Muscle of leg (tissue), 11 donors: ENCODE data around the gene CHMP1B. TPM values are rescaled to one million over a fixed set of nuclear protein-coding genes. Genes with fewer than 3 reads are reported as not detected.

Source experiments
- DNase-seq: peaks from one replicate; pipeline ENCODE4 v3.0.0; 2013
- H3K27ac ChIP-seq: one replicate; pipeline ENCODE4 v1.5.1; 2013; ENCODE audit warnings: mild to moderate bottlenecking, low read length, control low read depth
- H3K27me3 ChIP-seq: one replicate; pipeline ENCODE4 v1.6.1; 2013; ENCODE audit warnings: low read length; ENCODE audit not compliant: control insufficient read depth, insufficient read depth
- H3K36me3 ChIP-seq: one replicate; pipeline ENCODE4 v1.6.1; 2013; ENCODE audit warnings: low read length; ENCODE audit not compliant: control insufficient read depth, insufficient read depth
- H3K4me1 ChIP-seq: one replicate; pipeline ENCODE4 v1.6.1; 2013; ENCODE audit warnings: low read length; ENCODE audit not compliant: control insufficient read depth, insufficient read depth
- H3K4me3 ChIP-seq: one replicate; pipeline ENCODE4 v1.5.1; 2013; ENCODE audit warnings: low read length, control low read depth
- H3K9me3 ChIP-seq: replicated peaks from 2 replicates; pipeline ENCODE4 v1.6.1; 2013; ENCODE audit warnings: low read depth, low read length; ENCODE audit not compliant: control insufficient read depth
- WGBS: methylation state at CpG from one replicate; pipeline ENCODE4 v1.1.5; 2013; ENCODE audit warnings: missing lambda C conversion rate; ENCODE audit not compliant: insufficient coverage; 5-methylcytosine and 5-hydroxymethylcytosine counted together
- polyA plus RNA-seq, 8 donors: library from polyadenylated mRNA; unstranded; fragments of 120-200 nt; gene quantifications; one replicate each; pipeline versions ENCODE4 v1.2.1 to v1.2.3, GENCODE V29; 2013; ENCODE audit warnings: inconsistent platforms in 1 of 8, low replicate concordance in 1 of 8; ENCODE audit not compliant: insufficient read length in 8 of 8, insufficient read depth in 1 of 8
- total RNA-seq: library from RNA; stranded (reverse); fragments of 120-200 nt; gene quantifications from one replicate; pipeline ENCODE4 v1.2.4, GENCODE V29; 2013

CHMP1B gene
- total and polyA plus RNA-seq, 9 donors = 19.3 to 28.2 (median 22.1) TPM

GRCh38 chr18:11811009-11811408 is 40.2 kb upstream of the CHMP1B start:
- no peak overlapping the region for H3K4me3 ChIP-seq
- H3K4me1 ChIP-seq = no peaks in the 10 kb centered on the region
- H3K36me3 ChIP-seq = no peaks in the 10 kb centered on the region
- WGBS = 83% methylated on average over 11 of the region's 11 CpGs
- DNase-seq = no peak
- H3K27me3 ChIP-seq = no peaks in the 10 kb centered on the region
- H3K27ac ChIP-seq = no peak overlapping the region
- no peaks in the 10 kb centered on the region for H3K9me3 ChIP-seq

- WGBS = 89% methylated on average over 3 of the region's 6 CpGs
- H3K36me3 ChIP-seq = no peaks in the 10 kb centered on the region
- no peaks in the 10 kb centered on the region for H3K27me3 ChIP-seq
- no peak overlapping the region for H3K27ac ChIP-seq
- DNase-seq = no peak
- H3K4me1 ChIP-seq = no peaks in the 10 kb centered on the region
- no peak overlapping the region for H3K4me3 ChIP-seq
- no peaks in the 10 kb centered on the region for H3K9me3 ChIP-seq
Measured at GRCh38 chr18:11817229-11817628, 34.0 kb upstream of the CHMP1B start.

- Histone ChIP-seq H3K36me3 (no peaks in the 10 kb centered on the region), H3K4me1 (no peaks in the 10 kb centered on the region), H3K4me3 (no peak overlapping the region), H3K27ac (no peak overlapping the region), H3K9me3 (no peaks in the 10 kb centered on the region), H3K27me3 (no peaks in the 10 kb centered on the region)
- DNase-seq = no peak
- WGBS = 78% methylated on average over 6 of the region's 17 CpGs
Measured at GRCh38 chr18:11818486-11819203, 32.6 kb upstream of the CHMP1B start.

DNA sequence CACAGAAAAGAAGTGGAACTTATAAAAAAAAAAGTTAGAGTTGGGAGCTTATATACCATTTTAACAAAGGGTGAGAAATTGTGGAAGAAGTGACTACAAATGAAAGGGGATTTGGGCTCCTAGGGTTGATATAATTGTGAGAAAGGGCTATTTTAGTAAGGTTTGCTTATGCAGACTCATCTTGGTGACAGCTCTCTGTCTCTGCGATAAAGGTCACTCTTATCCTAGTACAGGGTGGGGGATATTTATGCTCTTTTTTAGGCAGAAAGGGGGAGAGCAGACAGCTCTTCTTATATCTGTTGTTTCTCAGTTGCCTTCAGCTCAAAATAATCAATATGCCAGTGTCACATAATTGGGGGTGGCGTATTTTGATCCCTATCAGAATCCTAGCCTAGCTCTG is 31.3 kb upstream of the CHMP1B start:
- Histone ChIP-seq H3K4me3 (no peak overlapping the region), H3K36me3 (no peaks in the 10 kb centered on the region), H3K9me3 (no peaks in the 10 kb centered on the region), H3K27me3 (no peaks in the 10 kb centered on the region), H3K27ac (no peak overlapping the region), H3K4me1 (no peaks in the 10 kb centered on the region)
- no CpG with 5 or more reads among the region's 2 CpGs for WGBS
- DNase-seq = no peak

DNA sequence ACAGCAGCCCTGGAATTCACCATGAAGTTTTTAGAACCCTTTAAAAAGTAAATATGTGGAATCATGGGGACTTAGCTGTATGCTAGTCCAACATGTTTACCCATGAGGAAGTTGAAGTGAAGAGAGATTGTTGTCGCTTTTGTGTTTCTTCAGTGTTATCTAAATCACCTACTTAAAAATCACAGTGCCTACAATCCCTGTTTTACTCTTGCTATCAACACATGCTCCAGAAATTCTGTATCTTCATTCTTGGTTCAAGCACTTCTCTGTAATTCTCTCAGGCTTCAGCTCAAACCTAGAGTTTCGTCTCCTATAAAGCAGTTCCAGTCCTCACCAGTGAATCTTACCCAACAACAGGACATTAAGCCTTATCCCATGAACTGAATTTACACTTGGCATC is 30.5 kb upstream of the CHMP1B start:
- DNase-seq = no peak
- H3K27ac ChIP-seq = no peak overlapping the region
- WGBS = no CpG with 5 or more reads among the region's 2 CpGs
- H3K9me3 ChIP-seq = no peaks in the 10 kb centered on the region
- H3K27me3 ChIP-seq = no peaks in the 10 kb centered on the region
- no peaks in the 10 kb centered on the region for H3K4me1 ChIP-seq
- no peaks in the 10 kb centered on the region for H3K36me3 ChIP-seq
- no peak overlapping the region for H3K4me3 ChIP-seq

DNA sequence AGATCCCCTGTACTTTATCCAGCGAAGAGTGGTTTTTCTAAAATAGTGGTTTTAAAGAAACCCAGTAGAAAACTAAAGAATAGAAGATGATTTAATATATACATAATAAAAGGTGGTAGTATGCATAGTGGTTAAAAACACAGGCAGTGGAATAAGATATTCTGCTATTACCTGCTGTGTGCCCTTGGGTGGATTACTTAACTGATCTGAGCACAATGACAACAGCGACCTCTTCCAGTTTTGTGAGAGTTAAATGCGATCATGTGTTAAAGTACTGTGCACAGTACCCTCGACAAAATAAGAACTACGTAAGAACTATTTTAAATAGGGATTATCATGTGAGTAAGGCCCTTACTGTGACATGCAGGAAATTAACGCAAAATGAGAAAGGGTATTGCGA is 30.0 kb upstream of the CHMP1B start:
- Histone ChIP-seq H3K36me3 (no peaks in the 10 kb centered on the region), H3K4me3 (no peak overlapping the region), H3K27me3 (no peaks in the 10 kb centered on the region), H3K27ac (no peak overlapping the region), H3K4me1 (no peaks in the 10 kb centered on the region), H3K9me3 (no peaks in the 10 kb centered on the region)
- DNase-seq = no peak
- 98% methylated on average over 6 of the region's 7 CpGs for WGBS

DNA sequence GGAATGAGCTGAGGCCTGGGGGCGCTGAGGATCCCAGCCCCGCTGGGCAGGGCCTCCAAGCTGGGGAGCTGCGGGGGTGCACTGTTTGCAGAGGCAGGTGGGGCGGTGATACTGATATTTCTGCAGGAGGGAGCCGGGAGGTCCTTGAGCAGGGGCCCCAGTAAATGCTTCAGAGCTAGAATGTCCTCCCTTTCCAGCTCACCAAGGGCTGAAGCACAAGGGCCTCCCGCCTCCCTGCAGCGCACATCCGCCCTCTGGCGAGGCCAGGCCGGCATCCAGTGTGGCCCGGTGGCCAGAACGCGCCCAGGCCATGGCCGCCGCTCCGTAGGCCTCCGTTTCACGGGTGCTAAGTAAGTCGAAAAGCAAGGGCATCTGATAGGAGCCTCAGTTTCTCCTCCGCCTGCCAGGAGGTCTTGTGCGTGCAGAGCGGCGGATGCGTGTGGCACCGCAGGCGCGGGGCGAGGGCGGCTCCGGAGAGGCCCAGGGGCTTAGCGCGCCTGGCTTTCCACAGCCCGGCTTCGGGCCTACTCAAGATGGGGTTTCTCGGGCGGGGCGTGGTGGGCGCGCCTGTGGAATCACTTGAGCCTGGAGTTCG is 29.5 kb upstream of the CHMP1B start:
- Histone ChIP-seq H3K4me1 (no peaks in the 10 kb centered on the region), H3K36me3 (no peaks in the 10 kb centered on the region), H3K27me3 (no peaks in the 10 kb centered on the region), H3K9me3 (no peaks in the 10 kb centered on the region), H3K27ac (no peak overlapping the region), H3K4me3 (no peak overlapping the region)
- WGBS = 92% methylated on average over 40 of the region's 40 CpGs
- DNase-seq = no peak

- Histone ChIP-seq H3K9me3 (no peaks in the 10 kb centered on the region), H3K4me3 (no peak overlapping the region), H3K4me1 (no peaks in the 10 kb centered on the region), H3K27ac (no peak overlapping the region), H3K27me3 (no peaks in the 10 kb centered on the region), H3K36me3 (no peaks in the 10 kb centered on the region)
- WGBS = no CpG with 5 or more reads among the region's 5 CpGs
- no peak for DNase-seq
Measured at GRCh38 chr18:11823545-11823944, 27.7 kb upstream of the CHMP1B start.

DNA sequence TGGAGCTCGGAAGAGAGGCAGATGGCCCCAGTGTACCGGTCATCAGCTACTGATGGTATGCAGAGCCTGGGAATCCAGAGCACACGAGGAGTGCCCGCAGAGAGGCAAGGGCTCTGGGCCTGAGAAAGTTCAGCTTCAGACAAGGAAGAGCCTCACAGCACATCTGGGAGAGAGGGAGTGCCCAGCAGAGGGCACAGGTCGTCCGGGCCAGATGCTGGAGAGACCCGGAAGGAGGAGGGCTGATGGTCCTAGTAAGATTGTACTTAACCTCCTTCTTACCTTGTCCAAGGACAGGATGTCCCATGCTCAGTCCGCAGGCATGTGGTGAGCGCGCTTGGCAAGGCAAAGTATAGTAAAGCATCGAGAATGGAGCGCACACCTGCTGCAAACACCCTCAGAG is 24.4 kb upstream of the CHMP1B start:
- no peaks in the 10 kb centered on the region for H3K27me3 ChIP-seq
- no peaks in the 10 kb centered on the region for H3K9me3 ChIP-seq
- H3K4me3 ChIP-seq = no peak overlapping the region
- 90% methylated on average over 7 of the region's 12 CpGs for WGBS
- no peaks in the 10 kb centered on the region for H3K4me1 ChIP-seq
- no peak overlapping the region for H3K27ac ChIP-seq
- DNase-seq = no peak
- no peaks in the 10 kb centered on the region for H3K36me3 ChIP-seq

DNA sequence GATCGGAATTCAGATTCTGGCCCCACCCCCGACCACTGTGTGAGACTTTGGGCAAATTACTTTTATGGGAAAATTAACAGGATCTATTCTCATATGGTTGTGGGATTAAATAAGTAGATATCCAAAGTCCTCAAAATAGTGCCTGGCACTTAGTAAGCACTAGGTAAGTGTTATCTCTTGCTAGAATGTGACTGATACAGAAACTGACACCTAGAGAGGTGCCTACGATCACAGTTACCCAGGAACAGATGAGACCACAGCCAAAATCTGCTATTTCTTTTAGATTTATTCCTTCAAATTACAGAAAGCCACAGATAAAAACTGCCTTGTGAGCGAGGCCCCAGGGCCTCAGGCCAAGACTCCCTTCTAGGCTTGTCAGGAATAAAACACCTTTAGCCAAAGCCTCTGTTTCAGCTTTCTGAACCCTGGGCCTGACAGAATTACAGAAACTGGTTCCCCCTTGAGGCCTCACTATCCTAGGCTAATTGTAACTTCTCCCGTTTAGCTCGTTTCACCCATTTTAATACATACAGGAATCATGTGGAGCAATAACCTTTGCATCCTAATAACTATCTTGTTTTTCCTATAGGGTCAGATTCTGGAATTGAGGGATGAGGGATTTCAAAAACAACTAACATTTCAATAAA is 22.3 kb upstream of the CHMP1B start:
- Histone ChIP-seq H3K4me1 (no peaks in the 10 kb centered on the region), H3K4me3 (no peak overlapping the region), H3K27me3 (no peaks in the 10 kb centered on the region), H3K9me3 (no peaks in the 10 kb centered on the region), H3K36me3 (no peaks in the 10 kb centered on the region), H3K27ac (no peak overlapping the region)
- no peak for DNase-seq
- 63% methylated on average over 4 of the region's 6 CpGs for WGBS
